Astrocyte of the spinal cord (primary cell): Measurements from ENCODE around the gene PMIS2.

ENCODE experiments used
- DNase-seq: peaks from one replicate; pipeline ENCODE4 v3.0.0; 2011; ENCODE audit warnings: low read depth, low spot score
- H3K4me3 ChIP-seq: 2 replicates; pipeline ENCODE4 v1.5.1; 2011; ENCODE audit warnings: low read depth, mild to moderate bottlenecking, low read length, moderate library complexity
- in situ Hi-C: cut with HindIII; loops from 2 replicates; pipeline ENCODE4 v1.10.0; 2017; ENCODE audit warnings: low sequenced_read_pairs
- TF ChIP-seq, protein P1 (sequence below): IDR thresholded peaks from 2 replicates; pipeline ENCODE4 v1.5.1; 2012; ENCODE audit warnings: low read depth, mild to moderate bottlenecking, low read length, inconsistent platforms

Gene PMIS2

DNA sequence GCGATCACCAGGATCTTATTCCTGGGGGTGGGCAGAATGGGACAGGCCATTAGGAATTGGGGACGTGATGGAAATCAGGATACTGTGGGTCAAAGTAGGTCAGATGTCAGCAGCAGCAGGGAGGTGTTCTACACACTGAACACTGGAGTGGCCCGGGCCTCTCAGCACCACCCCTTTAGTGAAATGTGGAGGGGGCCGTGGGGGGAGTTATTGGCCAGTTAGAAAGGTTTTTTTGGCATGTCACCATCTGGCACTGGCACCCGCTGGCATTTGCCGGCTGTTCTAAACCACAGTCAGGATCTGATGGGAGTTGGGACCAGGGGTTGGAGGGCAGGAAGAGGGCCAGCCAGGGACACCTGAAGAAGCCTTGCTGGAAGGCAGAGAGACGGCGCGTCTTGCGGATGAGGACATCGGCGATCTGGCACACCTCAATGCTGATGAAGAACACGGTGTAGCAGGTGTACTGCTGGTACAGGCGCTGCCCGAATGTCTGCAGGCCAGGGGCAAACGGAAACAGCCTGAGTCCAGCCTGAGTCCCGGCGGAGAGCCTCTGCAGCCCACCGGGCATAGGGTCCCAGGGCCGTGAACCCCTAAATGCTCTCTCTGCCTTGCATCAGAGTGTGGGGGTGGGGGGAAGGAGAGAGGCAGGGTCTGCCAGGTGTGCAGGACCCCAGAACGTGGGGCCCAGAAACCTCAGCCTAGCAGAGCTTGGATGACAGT lies 34.7 kb upstream of the PMIS2 start:
- TF ChIP-seq, protein P1, sequence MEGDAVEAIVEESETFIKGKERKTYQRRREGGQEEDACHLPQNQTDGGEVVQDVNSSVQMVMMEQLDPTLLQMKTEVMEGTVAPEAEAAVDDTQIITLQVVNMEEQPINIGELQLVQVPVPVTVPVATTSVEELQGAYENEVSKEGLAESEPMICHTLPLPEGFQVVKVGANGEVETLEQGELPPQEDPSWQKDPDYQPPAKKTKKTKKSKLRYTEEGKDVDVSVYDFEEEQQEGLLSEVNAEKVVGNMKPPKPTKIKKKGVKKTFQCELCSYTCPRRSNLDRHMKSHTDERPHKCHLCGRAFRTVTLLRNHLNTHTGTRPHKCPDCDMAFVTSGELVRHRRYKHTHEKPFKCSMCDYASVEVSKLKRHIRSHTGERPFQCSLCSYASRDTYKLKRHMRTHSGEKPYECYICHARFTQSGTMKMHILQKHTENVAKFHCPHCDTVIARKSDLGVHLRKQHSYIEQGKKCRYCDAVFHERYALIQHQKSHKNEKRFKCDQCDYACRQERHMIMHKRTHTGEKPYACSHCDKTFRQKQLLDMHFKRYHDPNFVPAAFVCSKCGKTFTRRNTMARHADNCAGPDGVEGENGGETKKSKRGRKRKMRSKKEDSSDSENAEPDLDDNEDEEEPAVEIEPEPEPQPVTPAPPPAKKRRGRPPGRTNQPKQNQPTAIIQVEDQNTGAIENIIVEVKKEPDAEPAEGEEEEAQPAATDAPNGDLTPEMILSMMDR, result no peak
- in situ Hi-C loops, result no loop called here
- no peak for DNase-seq
- H3K4me3 ChIP-seq, result no peak overlapping the region

DNA sequence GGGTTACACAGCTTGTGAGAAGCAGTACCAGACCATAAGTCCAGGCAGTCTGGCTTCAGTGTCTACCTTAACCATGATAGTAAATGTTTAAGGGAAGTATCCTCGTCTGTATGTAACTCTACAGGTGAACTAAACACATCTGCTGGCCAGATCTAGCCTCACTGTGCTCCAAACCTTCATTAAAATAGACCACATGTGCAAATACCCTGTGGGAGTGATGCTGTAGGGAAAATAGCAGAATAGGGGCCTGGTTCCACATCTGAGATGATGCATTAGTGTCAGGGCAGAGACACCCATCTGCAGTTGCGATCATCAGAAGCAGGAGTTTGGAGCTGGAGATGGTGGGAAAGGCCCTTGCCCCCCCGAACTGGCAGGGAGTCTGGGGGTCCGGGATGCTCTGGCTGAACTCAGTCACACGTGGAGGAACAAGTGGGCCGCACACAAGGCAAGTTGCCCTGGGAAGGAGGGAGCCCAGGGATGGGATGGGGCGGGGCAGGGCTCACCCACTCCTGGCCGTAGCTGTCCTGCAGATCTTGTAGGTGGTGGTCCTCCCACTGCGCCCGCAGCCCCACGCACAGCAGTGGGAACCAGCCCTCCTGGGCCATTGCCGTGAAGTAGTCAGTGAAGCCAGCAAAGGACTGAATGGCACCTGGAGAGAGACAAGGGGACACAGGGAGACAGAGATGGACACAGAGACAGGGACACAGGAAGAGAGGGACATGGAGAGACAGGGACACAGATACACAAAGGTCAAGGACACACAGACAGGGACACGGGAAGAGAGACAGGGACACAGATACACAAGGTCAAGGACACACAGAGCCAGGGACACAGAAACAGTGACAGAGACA lies 33.2 kb upstream of the PMIS2 start:
- DNase-seq, result no peak
- TF ChIP-seq, protein P1, result no peak
- no peak overlapping the region for H3K4me3 ChIP-seq
- in situ Hi-C loops, result no loop called here

DNA sequence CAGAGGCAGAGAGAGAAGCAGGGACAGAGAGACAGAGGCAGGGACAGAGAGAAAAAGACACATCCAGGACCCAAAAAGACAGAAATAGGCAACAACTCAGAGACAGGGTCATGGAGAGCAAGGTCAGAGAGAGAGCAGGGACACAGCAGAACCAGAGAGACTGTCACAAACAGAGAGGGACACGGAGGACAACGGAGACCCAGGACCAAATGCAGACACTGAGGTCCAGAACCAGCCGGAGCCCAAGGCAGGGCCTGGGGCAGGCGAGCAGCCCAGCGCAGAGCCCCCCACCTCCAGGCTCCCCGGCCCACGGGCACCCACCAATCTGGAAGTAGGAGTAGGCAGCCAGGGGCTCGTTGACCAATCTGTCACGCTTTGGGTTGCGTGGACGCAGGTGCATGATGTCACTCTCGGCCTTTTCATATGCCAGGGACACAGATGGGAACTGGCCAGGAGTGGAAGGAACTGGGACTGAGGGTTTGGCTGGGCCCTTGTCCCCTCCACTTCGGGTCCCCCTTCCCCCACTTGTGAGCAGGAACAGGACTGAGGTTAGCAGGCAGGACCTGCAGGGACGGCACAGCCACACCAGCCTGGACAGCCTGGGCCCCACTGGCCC lies 32.5 kb upstream of the PMIS2 start:
- no peak for DNase-seq
- no peak overlapping the region for H3K4me3 ChIP-seq
- TF ChIP-seq, protein P1, result no peak
- in situ Hi-C loops, result no loop called here

DNA sequence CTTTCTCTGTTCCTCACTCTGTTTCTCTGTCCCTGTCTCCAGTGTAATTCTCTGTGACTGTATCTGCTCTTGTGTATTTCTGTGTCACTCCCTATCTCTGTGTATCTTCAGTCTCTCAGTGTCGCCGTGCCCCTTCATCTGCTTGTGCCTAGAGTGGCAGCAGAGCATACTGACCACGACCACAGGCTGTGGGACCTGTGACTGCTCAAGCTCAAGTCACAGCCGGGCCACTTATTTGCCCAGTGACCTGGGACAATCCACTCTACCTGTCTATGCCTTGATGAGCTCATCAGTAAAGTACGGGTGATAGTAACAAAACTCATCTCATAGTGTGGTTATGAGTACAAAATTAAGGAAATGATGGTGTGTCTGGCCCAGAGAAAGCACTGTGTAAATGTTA lies 31.9 kb upstream of the PMIS2 start:
- no peak for DNase-seq
- H3K4me3 ChIP-seq, result no peak overlapping the region
- in situ Hi-C loops, result no loop called here
- TF ChIP-seq, protein P1, result no peak

DNA sequence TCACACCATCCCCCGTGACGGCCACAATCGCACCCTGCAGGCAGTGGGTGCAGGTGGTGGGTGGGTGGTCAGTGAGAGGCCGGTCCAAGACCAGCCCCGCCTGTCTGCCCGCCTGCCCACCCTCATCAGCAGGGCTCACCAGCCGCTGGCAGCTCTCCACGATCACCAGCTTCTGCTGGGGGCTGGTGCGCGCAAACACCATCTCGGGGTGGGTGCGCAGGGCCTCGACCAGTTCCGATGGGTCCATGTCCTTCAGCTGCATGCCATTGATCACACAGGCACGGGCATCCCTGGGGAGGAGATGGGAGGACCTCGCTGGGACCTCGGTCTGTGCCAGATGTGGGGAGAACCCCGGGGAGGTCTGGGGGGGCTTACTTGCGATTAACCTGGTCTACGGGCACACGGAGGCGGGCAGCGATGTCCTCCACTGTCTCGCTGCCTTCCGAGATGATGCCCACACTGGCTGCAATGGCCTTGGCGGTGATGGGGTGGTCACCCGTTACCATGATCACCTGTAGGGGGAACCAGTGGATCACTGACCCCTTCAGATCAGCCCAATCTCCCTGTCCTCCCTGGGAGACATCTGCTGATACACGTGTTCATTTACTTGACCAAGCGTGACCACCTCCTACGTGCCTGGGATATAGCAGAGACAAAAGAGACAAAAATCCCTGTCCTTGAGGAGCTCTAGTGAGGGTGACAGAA lies 30.5 kb upstream of the PMIS2 start:
- in situ Hi-C loops, result no loop called here

More for the DNA sequence above, 30.5 kb upstream of the PMIS2 start:
- no peak overlapping the region for H3K4me3 ChIP-seq
- peak; percentile 16 for DNase-seq
- TF ChIP-seq, protein P1, result peak; percentile 36
